Neutrophil (primary cell): ENCODE results near the gene NINL.

Experiments
- H3K27ac ChIP-seq: fragments of 200-600 bp; sonication (generic); 2 replicates; pipeline ENCODE4 v1.5.1; 2016; ENCODE audit warnings: mild to moderate bottlenecking, moderate library complexity
- H3K27me3 ChIP-seq: fragments of 200-600 bp; sonication (generic); 2 replicates; pipeline ENCODE4 v1.6.0; 2016; ENCODE audit warnings: mild to moderate bottlenecking
- H3K36me3 ChIP-seq: fragments of 200-600 bp; sonication (generic); 2 replicates; pipeline ENCODE4 v1.5.1; 2017
- H3K4me1 ChIP-seq, 2 experiments: fragments of 200-600 bp in 1 of 2; sonication (generic) in 1 of 2; 1 replicate in 1 of 2; 2 replicates in 1 of 2; pipeline versions ENCODE4 v1.5.1 to v1.6.1; 2013 to 2016; ENCODE audit warnings: low read depth in 1 of 2, low read length in 1 of 2, mild to moderate bottlenecking in 1 of 2, moderate library complexity in 1 of 2; ENCODE audit not compliant: control insufficient read depth in 1 of 2, insufficient read depth in 1 of 2
- H3K4me3 ChIP-seq, 2 experiments: fragments of 200-600 bp in 1 of 2; sonication (generic) in 1 of 2; 1 replicate in 1 of 2; 2 replicates in 1 of 2; pipeline ENCODE4 v1.5.1; 2013 to 2016; ENCODE audit warnings: low read depth in 1 of 2, low read length in 1 of 2, mild to moderate bottlenecking in 1 of 2, moderate library complexity in 1 of 2
- H3K9me3 ChIP-seq: fragments of 200-600 bp; sonication (generic); 2 replicates; pipeline ENCODE4 v1.5.1; 2016
- CTCF ChIP-seq: fragments of 200-600 bp; sonication (generic); IDR thresholded peaks from 2 replicates; pipeline ENCODE4 v1.5.1; 2016; ENCODE audit warnings: antibody characterized with exemption

Gene NINL

DNA sequence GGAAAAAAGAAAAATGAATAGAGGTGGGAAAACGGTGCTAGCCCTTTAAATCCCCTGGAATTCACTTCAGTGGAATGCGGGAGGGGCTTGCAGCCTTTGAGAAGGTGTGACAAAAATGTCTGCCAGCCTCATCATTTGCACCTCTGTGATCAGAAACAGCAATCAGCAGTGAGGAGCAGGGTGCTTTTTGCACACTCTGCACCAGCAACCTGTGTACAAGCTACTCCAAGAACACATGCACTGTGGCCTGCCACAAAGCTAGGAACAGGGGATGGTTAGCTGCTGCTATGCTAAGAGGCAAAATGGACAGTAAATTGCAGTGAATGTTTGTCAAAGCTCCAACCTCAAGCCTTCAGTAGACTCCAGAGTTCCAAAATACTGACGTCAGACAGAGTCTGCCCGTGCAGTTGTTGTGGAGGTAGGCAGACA is 148.2 kb downstream of the NINL start:
- Histone ChIP-seq H3K4me3 (no peak overlapping the region), H3K36me3 (peaks cover 19% of the 10 kb centered on the region), H3K4me1 (no peaks in the 10 kb centered on the region), H3K27ac (no peak overlapping the region), H3K9me3 (no peaks in the 10 kb centered on the region), H3K27me3 (no peaks in the 10 kb centered on the region)
- no peak for TF ChIP-seq CTCF

GRCh38 chr20:25424536-25424935 is 160.8 kb downstream of the NINL start:
- H3K9me3 ChIP-seq = no peaks in the 10 kb centered on the region
- no peak for TF ChIP-seq CTCF
- H3K27me3 ChIP-seq = no peaks in the 10 kb centered on the region
- H3K4me1 ChIP-seq = no peaks in the 10 kb centered on the region
- H3K27ac ChIP-seq = no peak overlapping the region
- peaks cover 5% of the 10 kb centered on the region for H3K36me3 ChIP-seq
- no peak overlapping the region for H3K4me3 ChIP-seq

GRCh38 chr20:25422032-25422431 is 163.3 kb downstream of the NINL start:
- TF ChIP-seq CTCF = no peak

GRCh38 chr20:25421102-25421501 is 164.2 kb downstream of the NINL start:
- no peaks in the 10 kb centered on the region for H3K4me1 ChIP-seq
- no peak overlapping the region for H3K27ac ChIP-seq
- no peaks in the 10 kb centered on the region for H3K27me3 ChIP-seq
- no peaks in the 10 kb centered on the region for H3K9me3 ChIP-seq
- no peak for TF ChIP-seq CTCF
- peaks cover 11% of the 10 kb centered on the region for H3K36me3 ChIP-seq
- no peak overlapping the region for H3K4me3 ChIP-seq

More at GRCh38 chr20:25422032-25422431, 163.3 kb downstream of the NINL start:
- Histone ChIP-seq H3K9me3 (no peaks in the 10 kb centered on the region), H3K4me3 (no peak overlapping the region), H3K36me3 (peaks cover 14% of the 10 kb centered on the region), H3K4me1 (no peaks in the 10 kb centered on the region), H3K27me3 (no peaks in the 10 kb centered on the region), H3K27ac (no peak overlapping the region)

- Histone ChIP-seq H3K27ac (no peak overlapping the region), H3K36me3 (peaks cover 11% of the 10 kb centered on the region), H3K4me3 (no peak overlapping the region), H3K27me3 (no peaks in the 10 kb centered on the region), H3K4me1 (no peaks in the 10 kb centered on the region), H3K9me3 (no peaks in the 10 kb centered on the region)
- TF ChIP-seq CTCF = no peak
Measured at GRCh38 chr20:25418776-25419175, 166.6 kb downstream of the NINL start.

DNA sequence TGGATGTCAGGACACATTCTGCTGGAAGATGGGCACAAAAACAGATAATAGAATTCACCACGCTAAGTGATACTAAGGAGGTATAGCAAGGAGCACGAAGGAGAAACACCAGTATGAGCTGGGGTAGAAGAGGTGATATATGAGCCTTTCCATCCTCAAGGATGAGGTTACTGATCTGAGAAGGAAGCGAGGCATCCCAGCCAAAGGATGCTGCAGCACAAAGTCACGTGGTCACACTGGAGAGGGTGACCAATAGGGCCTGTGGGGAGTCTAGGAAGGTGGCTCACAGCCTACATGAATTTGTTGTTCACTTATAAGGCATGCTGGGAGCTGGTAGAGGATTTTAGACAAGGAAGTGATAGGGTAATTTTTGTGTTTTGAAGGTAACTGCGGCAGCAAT is 176.4 kb downstream of the NINL start:
- H3K4me3 ChIP-seq = no peak overlapping the region
- TF ChIP-seq CTCF = no peak
- H3K27ac ChIP-seq = no peak overlapping the region
- H3K4me1 ChIP-seq = peaks cover 14 to 18% of the 10 kb centered on the region in 2 experiments
- H3K36me3 ChIP-seq = no peaks in the 10 kb centered on the region
- no peaks in the 10 kb centered on the region for H3K9me3 ChIP-seq
- H3K27me3 ChIP-seq = no peaks in the 10 kb centered on the region
